GM13977 (cell line): ENCODE measurements around the gene RPP25.

Experiments
- DNase-seq: peaks from one replicate; pipeline ENCODE4 v3.0.0; 2012; ENCODE audit warnings: low spot score
- CTCF ChIP-seq: IDR thresholded peaks from 2 replicates; pipeline ENCODE4 v1.5.1; 2012; ENCODE audit warnings: mild to moderate bottlenecking, control low read depth; ENCODE audit not compliant: insufficient read depth; ENCODE audit errors: extremely low read depth, missing control alignments
- in situ Hi-C: fragments of 300-500 bp; cut with MboI; formaldehyde crosslinking; loops from one replicate; pipeline ENCODE4 v1.12.0; 2022; ENCODE audit warnings: low sequenced_read_pairs, low pct_unique_long_range_greater_than_20kb, mixed read lengths, inconsistent platforms; ENCODE audit not compliant: unreplicated experiment

Gene RPP25

DNA sequence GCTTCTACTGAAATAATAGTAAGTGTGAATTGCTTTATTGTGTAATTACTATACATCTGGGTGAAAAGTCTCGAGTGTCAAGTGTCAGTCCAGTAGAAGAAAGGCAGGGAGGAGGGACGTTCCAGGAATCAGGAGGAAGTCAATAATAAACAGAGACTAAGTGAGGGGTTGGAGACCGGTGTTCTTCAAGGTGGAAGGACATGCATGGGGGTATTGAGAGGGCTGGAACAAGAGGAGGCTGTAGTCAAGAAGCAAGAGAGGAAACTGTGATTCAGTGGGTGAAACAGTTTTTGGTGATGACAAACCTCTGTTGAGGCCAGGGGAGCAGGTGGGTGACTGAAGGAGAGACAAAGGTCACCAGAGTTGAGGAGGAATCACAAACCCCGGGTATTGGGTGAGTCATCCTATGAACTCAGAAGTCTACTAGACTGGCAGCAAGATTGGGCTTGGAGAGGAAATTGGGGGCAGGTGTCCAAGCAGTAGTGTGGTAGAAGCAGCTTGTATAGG is 27.2 kb upstream of the RPP25 start:
- TF ChIP-seq CTCF = no peak
- in situ Hi-C loops = no loop called here
- DNase-seq = peak; percentile 52

DNA sequence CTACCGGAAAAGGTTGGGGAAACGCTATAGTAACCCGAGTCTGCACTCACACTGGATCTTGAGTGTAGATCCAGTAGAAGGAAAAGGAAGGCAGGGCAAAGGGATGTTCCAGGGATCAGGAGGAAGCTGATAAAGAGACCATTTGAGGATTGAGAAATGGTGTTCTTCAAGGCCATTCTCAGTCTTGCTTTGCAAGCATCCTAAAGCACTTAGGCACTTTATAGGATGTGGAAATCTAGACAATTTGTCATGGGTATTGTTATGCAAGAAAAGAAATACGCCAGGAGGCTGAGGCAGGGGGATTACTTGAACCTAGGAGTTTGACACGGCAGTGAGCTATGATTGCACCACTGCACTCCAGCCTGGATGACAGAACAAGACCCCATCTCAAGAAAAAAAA is 25.6 kb upstream of the RPP25 start:
- in situ Hi-C loops = no loop called here
- no peak for DNase-seq
- no peak for TF ChIP-seq CTCF

GRCh38 chr15:74978503-74978902 is 21.9 kb upstream of the RPP25 start:
- no peak for TF ChIP-seq CTCF
- no peak for DNase-seq
- in situ Hi-C loops = no loop called here

GRCh38 chr15:74978077-74978476 is 21.5 kb upstream of the RPP25 start:
- no peak for TF ChIP-seq CTCF
- in situ Hi-C loops = no loop called here
- DNase-seq = no peak

DNA sequence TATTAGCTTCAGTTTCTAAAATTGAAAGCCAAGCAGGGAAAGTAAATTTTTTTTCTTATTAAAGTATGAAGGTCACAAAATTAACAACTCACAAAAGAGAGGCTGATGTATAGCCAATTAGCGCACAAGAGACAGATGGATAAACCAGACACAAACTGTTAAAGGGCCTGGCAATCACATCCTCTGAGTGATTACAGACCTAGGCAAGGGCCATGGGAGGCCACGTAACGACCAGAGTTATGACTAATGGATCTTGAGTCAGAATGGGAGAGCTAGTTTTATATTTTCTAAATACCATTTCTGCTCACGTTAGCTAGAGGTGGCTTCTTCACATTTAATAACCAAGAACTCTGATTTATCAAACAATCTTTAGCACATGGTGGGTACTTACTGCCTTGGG is 21.0 kb upstream of the RPP25 start:
- no peak for DNase-seq
- no peak for TF ChIP-seq CTCF
- in situ Hi-C loops = no loop called here

- peak; percentile 7 for TF ChIP-seq CTCF
- DNase-seq = no peak
- in situ Hi-C loops = no loop called here
These were observed 19.6 kb upstream of the RPP25 start for GRCh38 chr15:74976159-74976558.

DNA sequence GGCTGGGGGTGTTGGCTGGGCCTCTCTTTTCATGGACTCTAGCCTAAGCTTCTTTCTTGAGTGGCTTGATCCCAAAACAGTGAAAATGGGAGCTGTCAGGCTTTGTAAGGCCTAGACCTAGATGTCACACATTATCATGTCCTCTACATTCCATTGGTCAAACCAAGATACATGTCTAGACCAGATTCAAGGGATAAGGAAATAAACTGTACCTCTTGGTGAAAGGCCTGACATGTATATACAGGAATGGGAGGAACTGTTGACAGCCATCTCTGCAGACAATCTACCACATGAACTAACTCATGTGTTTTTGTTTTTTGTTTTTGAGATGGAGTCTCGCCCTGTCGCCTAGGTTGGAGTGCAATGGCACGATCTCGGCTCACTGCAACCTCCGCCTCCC is 11.1 kb upstream of the RPP25 start:
- no peak for TF ChIP-seq CTCF
- in situ Hi-C loops = no loop called here

More for the DNA sequence above, 11.1 kb upstream of the RPP25 start:
- DNase-seq = no peak
